Esophagus (tissue), 2 donors: ENCODE results near the gene CGN. TPM values are rescaled to one million over a fixed set of nuclear protein-coding genes. Genes with fewer than 3 reads are reported as not detected.

Source experiments
- H3K27ac ChIP-seq, 2 donors: one replicate each; pipeline ENCODE4 v1.5.1; 2013; ENCODE audit warnings: low read depth in 2 of 2, mild to moderate bottlenecking in 2 of 2, inconsistent platforms in 1 of 2, low read length in 1 of 2, moderate library complexity in 1 of 2
- H3K27me3 ChIP-seq, 2 donors: one replicate each; pipeline ENCODE4 v1.6.1; 2013; ENCODE audit warnings: low read length in 2 of 2, control low read depth in 1 of 2, mild to moderate bottlenecking in 1 of 2; ENCODE audit not compliant: insufficient read depth in 2 of 2, control insufficient read depth in 1 of 2
- H3K36me3 ChIP-seq, 2 donors: one replicate each; pipeline ENCODE4 v1.6.1; 2013; ENCODE audit warnings: low read length in 1 of 2; ENCODE audit not compliant: control insufficient read depth in 2 of 2, insufficient read depth in 2 of 2
- H3K4me1 ChIP-seq, 2 donors: one replicate each; pipeline ENCODE4 v1.6.1; 2013; ENCODE audit warnings: low read length in 1 of 2; ENCODE audit not compliant: control insufficient read depth in 2 of 2, insufficient read depth in 2 of 2
- H3K4me3 ChIP-seq, 2 donors: one replicate each; pipeline ENCODE4 v1.5.1; 2013; ENCODE audit warnings: low read length in 2 of 2, mild to moderate bottlenecking in 2 of 2, low read depth in 1 of 2, moderate library complexity in 1 of 2
- H3K9me3 ChIP-seq, 2 donors: one replicate each; pipeline ENCODE4 v1.6.1; 2013; ENCODE audit warnings: mild to moderate bottlenecking in 2 of 2, low read depth in 1 of 2, low read length in 1 of 2, moderate library complexity in 1 of 2; ENCODE audit not compliant: control insufficient read depth in 2 of 2, insufficient read depth in 1 of 2
- WGBS, 2 donors: extraction: QIAGEN DNeasy Blood & Tissue Kit; methylation state at CpG; one replicate each; pipeline ENCODE4 v1.1.7; 2013; 5-methylcytosine and 5-hydroxymethylcytosine counted together
- polyA plus RNA-seq, 2 donors: library from polyadenylated mRNA; stranded (reverse); fragments of 200-250 nt; gene quantifications; one replicate each; pipeline ENCODE4 v1.2.3, GENCODE V29; 2013
- donor health status: healthy with polysubstance abuse.
- donor health status: Bipolar disorder and iron deficiency.

Gene CGN
- polyA plus RNA-seq, 2 donors, result 10.5 to 13.7 TPM

GRCh38 chr1:151579436-151580225, 68.4 kb downstream of the CGN start:
- Histone ChIP-seq H3K36me3 (peaks cover 5 to 20% of the 10 kb centered on the region in 2 donors), H3K4me1 (peaks cover 0 to 11% of the 10 kb centered on the region in 2 donors), H3K4me3 (no peak overlapping the region), H3K27ac (peak overlapping the region; percentile 34 to 35), H3K9me3 (no peaks in the 10 kb centered on the region), H3K27me3 (no peaks in the 10 kb centered on the region)
- 69 to 73% methylated on average over 8 of the region's 8 CpGs for WGBS, 2 donors

- H3K9me3 ChIP-seq, result no peaks in the 10 kb centered on the region
- H3K36me3 ChIP-seq, result peaks cover 5 to 17% of the 10 kb centered on the region in 2 donors
- H3K27me3 ChIP-seq, result no peaks in the 10 kb centered on the region
- WGBS, 2 donors, result 77 to 84% methylated on average over 5 of the region's 5 CpGs
- H3K27ac ChIP-seq, result no peak overlapping the region
- H3K4me1 ChIP-seq, result peaks cover 0 to 13% of the 10 kb centered on the region in 2 donors
- H3K4me3 ChIP-seq, result no peak overlapping the region
Observed at GRCh38 chr1:151581451-151581850, 70.3 kb downstream of the CGN start.

- 63 to 83% methylated on average over 1 of the region's 1 CpG for WGBS, 2 donors
- Histone ChIP-seq H3K27me3 (no peaks in the 10 kb centered on the region), H3K36me3 (peaks cover 5 to 17% of the 10 kb centered on the region in 2 donors), H3K4me3 (no peak overlapping the region), H3K4me1 (peaks cover 0 to 13% of the 10 kb centered on the region in 2 donors), H3K27ac (peak overlapping the region; percentile 14 to 69), H3K9me3 (no peaks in the 10 kb centered on the region)
Observed at GRCh38 chr1:151581921-151582320, 70.7 kb downstream of the CGN start.

GRCh38 chr1:151583796-151584195, 72.6 kb downstream of the CGN start:
- H3K4me3 ChIP-seq, result no peak overlapping the region
- H3K27me3 ChIP-seq, result no peaks in the 10 kb centered on the region
- H3K27ac ChIP-seq, result peak overlapping the region; percentile 65 to 91
- peaks cover 5 to 14% of the 10 kb centered on the region in 2 donors for H3K36me3 ChIP-seq
- 39 to 40% methylated on average over 2 of the region's 2 CpGs for WGBS, 2 donors
- H3K9me3 ChIP-seq, result no peaks in the 10 kb centered on the region
- peaks cover 0 to 12% of the 10 kb centered on the region in 2 donors for H3K4me1 ChIP-seq

GRCh38 chr1:151584278-151584677, 73.1 kb downstream of the CGN start:
- peaks cover 5 to 14% of the 10 kb centered on the region in 2 donors for H3K36me3 ChIP-seq
- H3K9me3 ChIP-seq, result no peaks in the 10 kb centered on the region
- H3K4me3 ChIP-seq, result no peak overlapping the region
- peak overlapping the region; percentile 85 to 91 for H3K27ac ChIP-seq
- WGBS, 2 donors, result 42 to 54% methylated on average over 6 of the region's 6 CpGs
- H3K27me3 ChIP-seq, result no peaks in the 10 kb centered on the region
- H3K4me1 ChIP-seq, result peaks cover 0 to 12% of the 10 kb centered on the region in 2 donors

GRCh38 chr1:151584780-151585179, 73.6 kb downstream of the CGN start:
- H3K4me1 ChIP-seq, result peaks cover 0 to 12% of the 10 kb centered on the region in 2 donors
- peaks cover 5 to 13% of the 10 kb centered on the region in 2 donors for H3K36me3 ChIP-seq
- no peaks in the 10 kb centered on the region for H3K27me3 ChIP-seq
- WGBS, 2 donors, result 44 to 76% methylated on average over 7 of the region's 7 CpGs
- no peaks in the 10 kb centered on the region for H3K9me3 ChIP-seq
- peak overlapping the region; percentile 85 to 91 for H3K27ac ChIP-seq
- no peak overlapping the region for H3K4me3 ChIP-seq

GRCh38 chr1:151585622-151586021, 74.4 kb downstream of the CGN start:
- Histone ChIP-seq H3K36me3 (peaks cover 4 to 11% of the 10 kb centered on the region in 2 donors), H3K4me1 (peaks cover 0 to 9% of the 10 kb centered on the region in 2 donors), H3K27me3 (no peaks in the 10 kb centered on the region), H3K9me3 (no peaks in the 10 kb centered on the region), H3K27ac (peak overlapping the region; percentile 84 to 85), H3K4me3 (no peak overlapping the region)
- WGBS, 2 donors, result 0 to 37% methylated on average over 1 of the region's 1 CpG

Other genes starting within 250 kb of the CGN start
- gene ZNF687, start 229.1 kb upstream of the CGN start, polyA plus RNA-seq, result 10 to 100 TPM in 1 of 2 donors, 1 to 10 TPM in 1; 8.0 to 11.4 TPM
- 10 to 100 TPM; 22.3 to 28.6 TPM for gene PI4KB, start 184.0 kb upstream of the CGN start, polyA plus RNA-seq
- gene RFX5, start 164.1 kb upstream of the CGN start, polyA plus RNA-seq, result 10 to 100 TPM; 12.0 to 12.9 TPM
- gene SELENBP1, start 138.7 kb upstream of the CGN start, polyA plus RNA-seq, result 10 to 100 TPM; 23.5 to 27.4 TPM
- 100 to 1,000 TPM; 223 to 250 TPM for gene PSMB4, start 111.8 kb upstream of the CGN start, polyA plus RNA-seq
- gene POGZ, start 51.9 kb upstream of the CGN start, polyA plus RNA-seq, result 10 to 100 TPM; 11.0 to 26.3 TPM
- 10 to 100 TPM; 28.6 to 33.5 TPM for gene TUFT1, start 28.9 kb downstream of the CGN start, polyA plus RNA-seq
- gene SNX27, start 100.7 kb downstream of the CGN start, polyA plus RNA-seq, result 1 to 10 TPM; 3.9 to 5.1 TPM
- under 1 TPM; 0.04 to 0.05 TPM for gene CELF3, start 205.4 kb downstream of the CGN start, polyA plus RNA-seq
- not detected for gene RIIAD1, start 210.1 kb downstream of the CGN start, polyA plus RNA-seq